CD14-positive monocyte (primary cell): Measurements from ENCODE around the gene RASEF. TPM values are rescaled to one million over a fixed set of nuclear protein-coding genes. Genes with fewer than 3 reads are reported as not detected.
"Not testable (repeated sequence)": the region's sequence is repeated elsewhere in the genome, so short reads cannot be mapped to it uniquely, and the experiment has no call there.

Source experiments
- DNase-seq, 3 donors: peaks; one replicate each; pipeline ENCODE4 v3.0.0-alpha.2; 2011 to 2022
- H2AFZ ChIP-seq: 2 replicates; pipeline ENCODE4 v1.6.0; 2012; ENCODE audit warnings: mild to moderate bottlenecking, low read depth, low read length, inconsistent platforms; ENCODE audit not compliant: insufficient read depth, poor library complexity, severe bottlenecking
- H3K27ac ChIP-seq, 2 donors: 1 replicate in 1 of 2; 2 replicates in 1 of 2; pipeline ENCODE4 v1.5.1; 2012 to 2013; ENCODE audit warnings: low read length in 2 of 2, control low read depth in 1 of 2, inconsistent platforms in 1 of 2, low read depth in 1 of 2, mild to moderate bottlenecking in 1 of 2
- H3K27me3 ChIP-seq, 2 donors: one replicate each; pipeline versions ENCODE4 v1.6.0 to v1.6.1; 2011 to 2013; ENCODE audit warnings: low read length in 2 of 2; ENCODE audit not compliant: control insufficient read depth in 2 of 2, insufficient read depth in 2 of 2
- H3K36me3 ChIP-seq, 2 donors: replicated peaks in 1 of 2; 1 replicate in 1 of 2; 2 replicates in 1 of 2; pipeline versions ENCODE4 v1.5.1 to v1.6.1; 2012 to 2013; ENCODE audit warnings: low read length in 2 of 2, control low read depth in 1 of 2, inconsistent platforms in 1 of 2, mild to moderate bottlenecking in 1 of 2; ENCODE audit not compliant: insufficient read depth in 2 of 2, control insufficient read depth in 1 of 2
- H3K4me1 ChIP-seq, 2 donors: 1 replicate in 1 of 2; 2 replicates in 1 of 2; pipeline versions ENCODE4 v1.5.1 to v1.6.1; 2012 to 2013; ENCODE audit warnings: low read length in 2 of 2, control low read depth in 1 of 2, inconsistent platforms in 1 of 2, mild to moderate bottlenecking in 1 of 2, moderate library complexity in 1 of 2; ENCODE audit not compliant: insufficient read depth in 2 of 2, control insufficient read depth in 1 of 2
- H3K4me2 ChIP-seq: replicated peaks from 2 replicates; pipeline ENCODE3; 2012; ENCODE audit warnings: low read length, moderate library complexity, mild to moderate bottlenecking; ENCODE audit not compliant: poor library complexity, severe bottlenecking; ENCODE audit errors: extremely low read depth
- H3K4me3 ChIP-seq, 3 experiments: fragments of 200-600 bp in 1 of 3; sonication (generic) in 1 of 3; replicated peaks in 1 of 3; 1 replicate in 2 of 3; 2 replicates in 1 of 3; pipeline ENCODE4 v1.5.1; 2011 to 2013; ENCODE audit warnings: low read length in 3 of 3, mild to moderate bottlenecking in 3 of 3, control low read depth in 2 of 3, low read depth in 2 of 3, inconsistent platforms in 1 of 3, moderate library complexity in 1 of 3
- H3K79me2 ChIP-seq: 2 replicates; pipeline ENCODE4 v1.6.0; 2012; ENCODE audit warnings: mild to moderate bottlenecking, control low read depth, inconsistent platforms, low read length, moderate library complexity; ENCODE audit not compliant: insufficient read depth
- H3K9ac ChIP-seq: 2 replicates; pipeline ENCODE4 v1.6.0; 2017; ENCODE audit warnings: low read length, mild to moderate bottlenecking; ENCODE audit not compliant: insufficient read depth, poor library complexity, severe bottlenecking
- H3K9me3 ChIP-seq, 2 donors: replicated peaks in 1 of 2; 1 replicate in 1 of 2; 2 replicates in 1 of 2; pipeline versions ENCODE4 v1.5.1 to v1.6.1; 2012 to 2013; ENCODE audit warnings: low read length in 2 of 2, control low read depth in 1 of 2; ENCODE audit not compliant: control insufficient read depth in 1 of 2, insufficient read depth in 1 of 2
- H4K20me1 ChIP-seq: 2 replicates; pipeline ENCODE4 v1.6.0; 2012; ENCODE audit warnings: mild to moderate bottlenecking, low read length, control low read depth, moderate library complexity; ENCODE audit not compliant: insufficient read depth
- H3K27ac Mint-ChIP-seq, 7 donors: one replicate each; pipeline ENCODE4 v1.8.0; 2020; ENCODE audit warnings: mild to moderate bottlenecking in 7 of 7, mixed read lengths in 7 of 7, moderate library complexity in 6 of 7, inconsistent platforms in 2 of 7
- H3K27me3 Mint-ChIP-seq, 3 donors: one replicate each; pipeline ENCODE4 v1.8.0; 2021 to 2022; ENCODE audit warnings: low read depth in 3 of 3, mild to moderate bottlenecking in 3 of 3, mixed read lengths in 3 of 3, moderate library complexity in 3 of 3, inconsistent platforms in 1 of 3
- H3K36me3 Mint-ChIP-seq, 2 donors: one replicate each; pipeline ENCODE4 v1.8.0; 2020; ENCODE audit warnings: mixed read lengths in 2 of 2, inconsistent platforms in 1 of 2, mild to moderate bottlenecking in 1 of 2
- H3K4me1 Mint-ChIP-seq: one replicate; pipeline ENCODE4 v1.8.0; 2020; ENCODE audit warnings: mild to moderate bottlenecking, mixed read lengths
- H3K4me3 Mint-ChIP-seq, 2 donors: one replicate each; pipeline ENCODE4 v1.8.0; 2020; ENCODE audit warnings: mild to moderate bottlenecking in 2 of 2, mixed read lengths in 2 of 2, moderate library complexity in 1 of 2
- H3K9me3 Mint-ChIP-seq, 7 donors: one replicate each; pipeline ENCODE4 v1.8.0; 2020 to 2022; ENCODE audit warnings: mixed read lengths in 7 of 7, mild to moderate bottlenecking in 6 of 7, moderate library complexity in 6 of 7, inconsistent platforms in 2 of 7
- WGBS: methylation state at CpG from one replicate; pipeline ENCODE4 v1.1.5; 2013; ENCODE audit warnings: missing lambda C conversion rate; ENCODE audit not compliant: insufficient coverage; 5-methylcytosine and 5-hydroxymethylcytosine counted together
- intact Hi-C, 2 donors: fragments of 100-400 bp; cut with micrococcal nuclease; formaldehyde crosslinking; loops; one replicate each; pipeline versions ENCODE4 v1.15.0 to v1.15.1; 2023
- polyA plus RNA-seq, 3 donors: library from polyadenylated mRNA; depleted of rRNA in 1 of 3; unstranded in 2 of 3; stranded (reverse) in 1 of 3; fragments of 300-500 nt in 2 of 3; fragments of >200 nt in 1 of 3; fragmentation: Illumina TruSeq in 2 of 3; gene quantifications; 1 replicate in 2 of 3; 2 replicates in 1 of 3; pipeline ENCODE4 v1.2.3, GENCODE V29; 2012 to 2021
- TF ChIP-seq, protein P1 (sequence below): fragments of 200-600 bp; IDR thresholded peaks from one replicate; pipeline ENCODE4 v1.8.0; 2022; ENCODE audit warnings: antibody characterized with exemption, mild to moderate bottlenecking

The RASEF gene
- polyA plus RNA-seq, 3 donors: not detected

DNA sequence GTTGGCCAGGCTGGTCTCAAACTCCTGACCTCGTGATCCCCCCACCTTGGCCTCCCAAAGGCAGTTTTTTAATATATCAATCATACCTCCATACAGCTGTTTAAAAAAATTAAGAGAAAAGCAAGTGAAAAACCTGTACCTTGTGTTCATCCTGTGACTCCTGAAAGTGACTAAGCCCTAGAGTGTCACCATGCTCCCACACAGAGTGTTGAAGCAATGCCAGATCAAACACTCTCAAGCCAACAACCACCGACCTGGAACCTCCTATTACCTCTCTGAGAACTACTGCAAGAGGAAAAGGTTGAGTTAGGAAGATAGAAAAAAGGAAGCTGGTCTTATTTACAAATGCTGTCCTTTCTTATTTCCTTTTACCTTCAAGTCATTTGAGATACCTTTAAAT is 123.5 kb downstream of the RASEF start:
- intact Hi-C loops: no loop called here
- Histone ChIP-seq H3K27ac (no peak overlapping the region), H2AFZ (no peak overlapping the region), H3K4me1 (no peaks in the 10 kb centered on the region), H3K4me2 (no peak overlapping the region), H3K9me3 (no peaks in the 10 kb centered on the region), H4K20me1 (no peaks in the 10 kb centered on the region), H3K27me3 (no peaks in the 10 kb centered on the region), H3K9ac (no peak overlapping the region), H3K79me2 (no peaks in the 10 kb centered on the region), H3K36me3 (no peaks in the 10 kb centered on the region), H3K4me3 (no peak overlapping the region)
- Mint-ChIP-seq H3K36me3 (no peaks in the 10 kb centered on the region), H3K4me3 (no peak overlapping the region), H3K9me3 (peaks cover 0 to 3% (median 0%) of the 10 kb centered on the region in 7 donors), H3K27ac (no peak overlapping the region), H3K4me1 (no peaks in the 10 kb centered on the region), H3K27me3 (peaks cover 0 to 1% (median 0%) of the 10 kb centered on the region in 3 donors)
- WGBS: no CpG with 5 or more reads among the region's 2 CpGs
- TF ChIP-seq, protein P1, sequence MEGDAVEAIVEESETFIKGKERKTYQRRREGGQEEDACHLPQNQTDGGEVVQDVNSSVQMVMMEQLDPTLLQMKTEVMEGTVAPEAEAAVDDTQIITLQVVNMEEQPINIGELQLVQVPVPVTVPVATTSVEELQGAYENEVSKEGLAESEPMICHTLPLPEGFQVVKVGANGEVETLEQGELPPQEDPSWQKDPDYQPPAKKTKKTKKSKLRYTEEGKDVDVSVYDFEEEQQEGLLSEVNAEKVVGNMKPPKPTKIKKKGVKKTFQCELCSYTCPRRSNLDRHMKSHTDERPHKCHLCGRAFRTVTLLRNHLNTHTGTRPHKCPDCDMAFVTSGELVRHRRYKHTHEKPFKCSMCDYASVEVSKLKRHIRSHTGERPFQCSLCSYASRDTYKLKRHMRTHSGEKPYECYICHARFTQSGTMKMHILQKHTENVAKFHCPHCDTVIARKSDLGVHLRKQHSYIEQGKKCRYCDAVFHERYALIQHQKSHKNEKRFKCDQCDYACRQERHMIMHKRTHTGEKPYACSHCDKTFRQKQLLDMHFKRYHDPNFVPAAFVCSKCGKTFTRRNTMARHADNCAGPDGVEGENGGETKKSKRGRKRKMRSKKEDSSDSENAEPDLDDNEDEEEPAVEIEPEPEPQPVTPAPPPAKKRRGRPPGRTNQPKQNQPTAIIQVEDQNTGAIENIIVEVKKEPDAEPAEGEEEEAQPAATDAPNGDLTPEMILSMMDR: no peak
- DNase-seq: no peak

DNA sequence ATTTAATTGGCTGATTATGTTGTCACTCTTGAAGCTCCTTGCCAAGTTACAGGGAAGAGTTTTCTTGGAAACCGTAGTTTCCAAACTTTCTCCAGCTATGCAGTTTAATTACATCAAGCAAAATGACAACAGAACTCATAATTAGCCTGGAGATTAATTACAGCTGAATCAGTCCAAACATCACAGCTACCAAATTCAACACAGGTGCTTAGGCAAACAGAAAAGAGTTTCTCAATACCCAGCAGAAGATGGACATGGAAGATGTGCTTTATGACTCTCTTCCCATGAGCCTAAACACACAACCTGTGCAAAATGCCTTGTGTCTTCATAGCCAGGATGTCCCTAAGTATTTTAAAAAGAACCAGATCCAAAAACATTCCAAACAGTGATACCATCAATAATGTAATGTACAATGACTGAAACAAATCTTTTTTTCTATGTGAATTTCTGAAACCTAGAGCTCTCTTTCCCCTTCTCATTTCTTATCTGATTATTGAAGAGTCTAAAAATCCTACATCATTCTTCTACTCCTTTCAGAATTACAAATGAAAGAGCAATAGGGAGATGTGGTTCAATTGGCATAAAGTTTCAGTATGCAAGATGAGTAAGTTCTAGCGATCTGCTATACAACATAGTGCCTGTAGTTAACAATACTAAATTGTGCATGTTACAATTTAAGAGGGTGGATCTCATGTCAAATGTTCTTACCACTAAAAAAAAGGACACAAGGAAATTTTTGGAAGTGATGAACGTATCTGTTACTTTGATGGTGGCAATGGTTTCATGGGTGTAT is 124.3 kb downstream of the RASEF start:
- WGBS: no CpG with 5 or more reads among the region's 3 CpGs
- peaks cover 0 to 3% (median 0%) of the 10 kb centered on the region in 7 donors for H3K9me3 Mint-ChIP-seq
- Histone ChIP-seq H3K27me3 (no peaks in the 10 kb centered on the region), H3K9ac (no peak overlapping the region), H3K36me3 (no peaks in the 10 kb centered on the region), H2AFZ (no peak overlapping the region), H3K4me2 (no peak overlapping the region), H3K4me3 (no peak overlapping the region), H3K4me1 (no peaks in the 10 kb centered on the region), H3K79me2 (no peaks in the 10 kb centered on the region), H4K20me1 (no peaks in the 10 kb centered on the region), H3K27ac (no peak overlapping the region), H3K9me3 (no peaks in the 10 kb centered on the region)
- TF ChIP-seq, protein P1: no peak
- no peak overlapping the region for H3K27ac Mint-ChIP-seq
- H3K36me3 Mint-ChIP-seq: no peaks in the 10 kb centered on the region
- no peak for DNase-seq
- peaks cover 0 to 1% (median 0%) of the 10 kb centered on the region in 3 donors for H3K27me3 Mint-ChIP-seq
- H3K4me3 Mint-ChIP-seq: no peak overlapping the region
- H3K4me1 Mint-ChIP-seq: no peaks in the 10 kb centered on the region
- intact Hi-C loops: no loop called here

DNA sequence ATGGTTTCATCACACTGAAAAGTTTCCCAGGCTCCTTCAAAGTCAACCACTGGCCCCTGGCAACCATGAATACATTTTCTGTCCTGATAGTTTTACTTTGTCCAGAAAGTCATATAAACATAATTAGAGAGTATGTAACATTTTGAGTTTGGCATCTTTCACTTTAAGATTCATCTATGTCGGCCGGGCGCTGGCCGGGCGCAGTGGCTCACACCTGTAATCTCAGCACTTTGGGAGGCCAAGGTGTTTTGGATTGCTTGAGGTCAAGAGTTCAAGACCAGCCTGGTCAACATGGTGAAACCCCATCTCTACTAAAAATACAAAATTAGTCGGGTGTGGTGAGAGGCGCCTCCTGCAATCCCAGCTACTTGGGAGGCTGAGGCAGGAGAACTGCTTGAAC is 126.4 kb downstream of the RASEF start:
- H3K27ac Mint-ChIP-seq, H3K4me3 Mint-ChIP-seq, H2AFZ ChIP-seq, DNase-seq, H3K27me3 Mint-ChIP-seq, intact Hi-C loops, H3K79me2 ChIP-seq, H3K9me3 Mint-ChIP-seq, H3K4me1 ChIP-seq, H3K9ac ChIP-seq, H3K4me1 Mint-ChIP-seq, H3K36me3 ChIP-seq, H3K36me3 Mint-ChIP-seq, H3K4me2 ChIP-seq, H3K4me3 ChIP-seq, H4K20me1 ChIP-seq, H3K27ac ChIP-seq, H3K9me3 ChIP-seq, H3K27me3 ChIP-seq: not testable (repeated sequence)
- no CpG with 5 or more reads among the region's 7 CpGs for WGBS
